GM12878 (cell line): ENCODE data around the gene TMEM120B. TPM values are rescaled to one million over a fixed set of nuclear protein-coding genes. Genes with fewer than 3 reads are reported as not detected.

Experiments
- ATF7 ChIP-seq: fragments of 450-650 bp; IDR thresholded peaks from 2 replicates; pipeline ENCODE4 v1.6.1; 2016; ENCODE audit warnings: low read depth, mild to moderate bottlenecking
- CREB1 ChIP-seq: IDR thresholded peaks from 2 replicates; pipeline ENCODE4 v1.6.1; 2012; ENCODE audit warnings: low read depth, mild to moderate bottlenecking, inconsistent platforms
- FOXM1 ChIP-seq: IDR thresholded peaks from 2 replicates; pipeline ENCODE4 v1.6.1; 2012; ENCODE audit warnings: low read depth, mild to moderate bottlenecking, inconsistent platforms, low read length, moderate library complexity
- GABPA ChIP-seq: IDR thresholded peaks from 2 replicates; pipeline ENCODE4 v1.6.1; 2014; ENCODE audit warnings: antibody characterized with exemption, low read depth, mild to moderate bottlenecking, inconsistent platforms
- HCFC1 ChIP-seq: fragments of 150-350 bp; IDR thresholded peaks from 2 replicates; pipeline ENCODE4 v1.6.1; 2014; ENCODE audit warnings: low read length
- PAX5 ChIP-seq: IDR thresholded peaks from 2 replicates; pipeline ENCODE4 v1.6.1; 2011; ENCODE audit warnings: low read depth, low read length, borderline replicate concordance
- POU2F2 ChIP-seq: IDR thresholded peaks from 3 replicates; pipeline ENCODE4 v1.6.1; 2011; ENCODE audit warnings: low read depth, mild to moderate bottlenecking, low read length, borderline replicate concordance
- RB1 ChIP-seq: fragments of 450-650 bp; formaldehyde crosslinking; IDR thresholded peaks from 2 replicates; pipeline ENCODE4 v1.6.1; 2017; ENCODE audit warnings: mild to moderate bottlenecking, borderline replicate concordance
- SREBF1 ChIP-seq: IDR thresholded peaks from 2 replicates; pipeline ENCODE4 v1.6.1; 2012; ENCODE audit warnings: mild to moderate bottlenecking, low read length
- TBL1XR1 ChIP-seq: IDR thresholded peaks from 2 replicates; pipeline ENCODE4 v1.6.1; 2012; ENCODE audit warnings: low read depth, low read length, improper control_type of control experiment
- WRNIP1 ChIP-seq: IDR thresholded peaks from 2 replicates; pipeline ENCODE4 v1.6.1; 2011; ENCODE audit warnings: low read depth, low read length, improper control_type of control experiment, borderline replicate concordance
- polyA plus RNA-seq, 11 experiments: library from polyadenylated mRNA; depleted of rRNA in 4 of 11; unstranded in 6 of 11; stranded (reverse) in 5 of 11; fragments of >200 nt; fragmentation: Nextera tagmentation in 4 of 11; fragmentation: Illumina TruSeq in 1 of 11; extraction: Ambion mirVana in 4 of 11; extraction: Trizol in 1 of 11; gene quantifications; 1 replicate in 1 of 11; 2 replicates in 10 of 11; pipeline versions ENCODE4 v1.2.1 to v1.2.3, GENCODE V29; 2011 to 2016; ENCODE audit warnings: inconsistent platforms in 2 of 11, missing spikeins in 2 of 11, low read depth in 1 of 11
- total RNA-seq, 4 experiments: library from RNA; depleted of rRNA in 3 of 4; stranded (reverse); fragments of >200 nt in 3 of 4; fragmentation: Illumina TruSeq in 1 of 4; extraction: Trizol in 1 of 4; gene quantifications; 2 replicates each; pipeline versions ENCODE4 v1.2.1 to v1.2.3, GENCODE V29; 2013 to 2021
- TF ChIP-seq, protein P1 (sequence below): fragments of 450-650 bp; IDR thresholded peaks from 2 replicates; pipeline ENCODE4 v1.6.1; 2016; ENCODE audit warnings: mild to moderate bottlenecking
- TF ChIP-seq, protein P2 (sequence below): fragments of 450-650 bp; IDR thresholded peaks from 2 replicates; pipeline ENCODE4 v1.6.1; 2018; ENCODE audit warnings: mild to moderate bottlenecking, low read depth, moderate library complexity; ENCODE audit not compliant: partially characterized antibody
- TF ChIP-seq, protein P3 (sequence below): fragments of 450-650 bp; IDR thresholded peaks from 2 replicates; pipeline ENCODE4 v1.6.1; 2017; ENCODE audit warnings: mild to moderate bottlenecking, moderate library complexity
- TF ChIP-seq, protein P4 (sequence below): fragments of 450-650 bp; IDR thresholded peaks from 2 replicates; pipeline ENCODE4 v1.6.1; 2016; ENCODE audit warnings: mild to moderate bottlenecking, moderate library complexity, borderline replicate concordance
- TF ChIP-seq, protein P5 (sequence below): IDR thresholded peaks from 2 replicates; pipeline ENCODE4 v1.6.1; 2012; ENCODE audit warnings: low read depth, low read length, improper control_type of control experiment
- TF ChIP-seq, protein P6 (sequence below): IDR thresholded peaks from 2 replicates; pipeline ENCODE4 v1.6.1; 2011; ENCODE audit warnings: low read depth, mild to moderate bottlenecking, low read length, moderate library complexity, borderline replicate concordance; ENCODE audit errors: extremely low read depth

The TMEM120B gene
- total and polyA plus RNA-seq, 10 of the 15 experiments (the other 5 are each of a cell fraction or from before 2014, with no cell fraction given) = 4.0 to 26.2 (median 9.2) TPM

DNA sequence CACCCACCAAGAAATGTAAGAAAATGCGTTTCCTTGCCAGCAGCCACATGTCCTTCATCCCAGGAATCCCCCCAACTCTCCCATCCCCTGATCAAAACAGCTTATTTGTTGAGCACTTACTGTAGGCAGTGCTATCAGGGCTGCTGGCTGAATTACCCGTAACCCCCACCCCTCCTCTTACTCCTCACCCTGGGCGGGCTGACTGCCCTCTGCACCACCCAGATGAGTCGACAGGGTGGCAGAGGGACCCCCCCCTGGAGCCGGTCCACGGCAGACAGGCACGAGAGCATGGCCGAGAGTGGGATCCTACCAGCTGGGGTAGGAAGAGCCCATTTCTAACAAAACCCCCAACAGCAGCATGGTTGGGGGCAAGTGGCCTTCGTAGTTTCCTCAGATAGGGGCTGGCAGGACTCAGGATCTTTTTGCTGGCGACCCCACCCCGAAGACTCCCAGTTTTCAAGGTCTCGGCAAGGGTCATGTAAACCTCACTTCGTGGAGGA, 82.0 kb downstream of the TMEM120B start (continued):
- TF ChIP-seq ATF7 = no peak
- TF ChIP-seq WRNIP1 = 0 out of 2 replicates have a peak, but pooled peaks have one; percentile 66
- TF ChIP-seq, protein P1, sequence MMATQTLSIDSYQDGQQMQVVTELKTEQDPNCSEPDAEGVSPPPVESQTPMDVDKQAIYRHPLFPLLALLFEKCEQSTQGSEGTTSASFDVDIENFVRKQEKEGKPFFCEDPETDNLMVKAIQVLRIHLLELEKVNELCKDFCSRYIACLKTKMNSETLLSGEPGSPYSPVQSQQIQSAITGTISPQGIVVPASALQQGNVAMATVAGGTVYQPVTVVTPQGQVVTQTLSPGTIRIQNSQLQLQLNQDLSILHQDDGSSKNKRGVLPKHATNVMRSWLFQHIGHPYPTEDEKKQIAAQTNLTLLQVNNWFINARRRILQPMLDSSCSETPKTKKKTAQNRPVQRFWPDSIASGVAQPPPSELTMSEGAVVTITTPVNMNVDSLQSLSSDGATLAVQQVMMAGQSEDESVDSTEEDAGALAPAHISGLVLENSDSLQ = no peak
- 0 out of 2 replicates have a peak, but pooled peaks have one; percentile 12 for TF ChIP-seq SREBF1
- TF ChIP-seq, protein P2, sequence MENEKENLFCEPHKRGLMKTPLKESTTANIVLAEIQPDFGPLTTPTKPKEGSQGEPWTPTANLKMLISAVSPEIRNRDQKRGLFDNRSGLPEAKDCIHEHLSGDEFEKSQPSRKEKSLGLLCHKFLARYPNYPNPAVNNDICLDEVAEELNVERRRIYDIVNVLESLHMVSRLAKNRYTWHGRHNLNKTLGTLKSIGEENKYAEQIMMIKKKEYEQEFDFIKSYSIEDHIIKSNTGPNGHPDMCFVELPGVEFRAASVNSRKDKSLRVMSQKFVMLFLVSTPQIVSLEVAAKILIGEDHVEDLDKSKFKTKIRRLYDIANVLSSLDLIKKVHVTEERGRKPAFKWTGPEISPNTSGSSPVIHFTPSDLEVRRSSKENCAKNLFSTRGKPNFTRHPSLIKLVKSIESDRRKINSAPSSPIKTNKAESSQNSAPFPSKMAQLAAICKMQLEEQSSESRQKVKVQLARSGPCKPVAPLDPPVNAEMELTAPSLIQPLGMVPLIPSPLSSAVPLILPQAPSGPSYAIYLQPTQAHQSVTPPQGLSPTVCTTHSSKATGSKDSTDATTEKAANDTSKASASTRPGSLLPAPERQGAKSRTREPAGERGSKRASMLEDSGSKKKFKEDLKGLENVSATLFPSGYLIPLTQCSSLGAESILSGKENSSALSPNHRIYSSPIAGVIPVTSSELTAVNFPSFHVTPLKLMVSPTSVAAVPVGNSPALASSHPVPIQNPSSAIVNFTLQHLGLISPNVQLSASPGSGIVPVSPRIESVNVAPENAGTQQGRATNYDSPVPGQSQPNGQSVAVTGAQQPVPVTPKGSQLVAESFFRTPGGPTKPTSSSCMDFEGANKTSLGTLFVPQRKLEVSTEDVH = no peak
- TF ChIP-seq RB1 = 0 out of 2 replicates have a peak, but pooled peaks have one; percentile 59
- TF ChIP-seq TBL1XR1 = no peak
- TF ChIP-seq, protein P3, sequence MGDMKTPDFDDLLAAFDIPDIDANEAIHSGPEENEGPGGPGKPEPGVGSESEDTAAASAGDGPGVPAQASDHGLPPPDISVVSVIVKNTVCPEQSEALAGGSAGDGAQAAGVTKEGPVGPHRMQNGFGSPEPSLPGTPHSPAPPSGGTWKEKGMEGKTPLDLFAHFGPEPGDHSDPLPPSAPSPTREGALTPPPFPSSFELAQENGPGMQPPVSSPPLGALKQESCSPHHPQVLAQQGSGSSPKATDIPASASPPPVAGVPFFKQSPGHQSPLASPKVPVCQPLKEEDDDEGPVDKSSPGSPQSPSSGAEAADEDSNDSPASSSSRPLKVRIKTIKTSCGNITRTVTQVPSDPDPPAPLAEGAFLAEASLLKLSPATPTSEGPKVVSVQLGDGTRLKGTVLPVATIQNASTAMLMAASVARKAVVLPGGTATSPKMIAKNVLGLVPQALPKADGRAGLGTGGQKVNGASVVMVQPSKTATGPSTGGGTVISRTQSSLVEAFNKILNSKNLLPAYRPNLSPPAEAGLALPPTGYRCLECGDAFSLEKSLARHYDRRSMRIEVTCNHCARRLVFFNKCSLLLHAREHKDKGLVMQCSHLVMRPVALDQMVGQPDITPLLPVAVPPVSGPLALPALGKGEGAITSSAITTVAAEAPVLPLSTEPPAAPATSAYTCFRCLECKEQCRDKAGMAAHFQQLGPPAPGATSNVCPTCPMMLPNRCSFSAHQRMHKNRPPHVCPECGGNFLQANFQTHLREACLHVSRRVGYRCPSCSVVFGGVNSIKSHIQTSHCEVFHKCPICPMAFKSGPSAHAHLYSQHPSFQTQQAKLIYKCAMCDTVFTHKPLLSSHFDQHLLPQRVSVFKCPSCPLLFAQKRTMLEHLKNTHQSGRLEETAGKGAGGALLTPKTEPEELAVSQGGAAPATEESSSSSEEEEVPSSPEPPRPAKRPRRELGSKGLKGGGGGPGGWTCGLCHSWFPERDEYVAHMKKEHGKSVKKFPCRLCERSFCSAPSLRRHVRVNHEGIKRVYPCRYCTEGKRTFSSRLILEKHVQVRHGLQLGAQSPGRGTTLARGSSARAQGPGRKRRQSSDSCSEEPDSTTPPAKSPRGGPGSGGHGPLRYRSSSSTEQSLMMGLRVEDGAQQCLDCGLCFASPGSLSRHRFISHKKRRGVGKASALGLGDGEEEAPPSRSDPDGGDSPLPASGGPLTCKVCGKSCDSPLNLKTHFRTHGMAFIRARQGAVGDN = no peak
- no peak for TF ChIP-seq CREB1
- TF ChIP-seq POU2F2 = no peak
- no peak for TF ChIP-seq FOXM1
- TF ChIP-seq GABPA = no peak
- no peak for TF ChIP-seq PAX5
- TF ChIP-seq, protein P4, sequence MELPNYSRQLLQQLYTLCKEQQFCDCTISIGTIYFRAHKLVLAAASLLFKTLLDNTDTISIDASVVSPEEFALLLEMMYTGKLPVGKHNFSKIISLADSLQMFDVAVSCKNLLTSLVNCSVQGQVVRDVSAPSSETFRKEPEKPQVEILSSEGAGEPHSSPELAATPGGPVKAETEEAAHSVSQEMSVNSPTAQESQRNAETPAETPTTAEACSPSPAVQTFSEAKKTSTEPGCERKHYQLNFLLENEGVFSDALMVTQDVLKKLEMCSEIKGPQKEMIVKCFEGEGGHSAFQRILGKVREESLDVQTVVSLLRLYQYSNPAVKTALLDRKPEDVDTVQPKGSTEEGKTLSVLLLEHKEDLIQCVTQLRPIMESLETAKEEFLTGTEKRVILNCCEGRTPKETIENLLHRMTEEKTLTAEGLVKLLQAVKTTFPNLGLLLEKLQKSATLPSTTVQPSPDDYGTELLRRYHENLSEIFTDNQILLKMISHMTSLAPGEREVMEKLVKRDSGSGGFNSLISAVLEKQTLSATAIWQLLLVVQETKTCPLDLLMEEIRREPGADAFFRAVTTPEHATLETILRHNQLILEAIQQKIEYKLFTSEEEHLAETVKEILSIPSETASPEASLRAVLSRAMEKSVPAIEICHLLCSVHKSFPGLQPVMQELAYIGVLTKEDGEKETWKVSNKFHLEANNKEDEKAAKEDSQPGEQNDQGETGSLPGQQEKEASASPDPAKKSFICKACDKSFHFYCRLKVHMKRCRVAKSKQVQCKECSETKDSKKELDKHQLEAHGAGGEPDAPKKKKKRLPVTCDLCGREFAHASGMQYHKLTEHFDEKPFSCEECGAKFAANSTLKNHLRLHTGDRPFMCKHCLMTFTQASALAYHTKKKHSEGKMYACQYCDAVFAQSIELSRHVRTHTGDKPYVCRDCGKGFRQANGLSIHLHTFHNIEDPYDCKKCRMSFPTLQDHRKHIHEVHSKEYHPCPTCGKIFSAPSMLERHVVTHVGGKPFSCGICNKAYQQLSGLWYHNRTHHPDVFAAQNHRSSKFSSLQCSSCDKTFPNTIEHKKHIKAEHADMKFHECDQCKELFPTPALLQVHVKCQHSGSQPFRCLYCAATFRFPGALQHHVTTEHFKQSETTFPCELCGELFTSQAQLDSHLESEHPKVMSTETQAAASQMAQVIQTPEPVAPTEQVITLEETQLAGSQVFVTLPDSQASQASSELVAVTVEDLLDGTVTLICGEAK = no peak
- TF ChIP-seq, protein P5, sequence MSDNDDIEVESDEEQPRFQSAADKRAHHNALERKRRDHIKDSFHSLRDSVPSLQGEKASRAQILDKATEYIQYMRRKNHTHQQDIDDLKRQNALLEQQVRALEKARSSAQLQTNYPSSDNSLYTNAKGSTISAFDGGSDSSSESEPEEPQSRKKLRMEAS = no peak
- TF ChIP-seq HCFC1 = 0 out of 2 replicates have a peak, but pooled peaks have one; percentile 14
- TF ChIP-seq, protein P6, sequence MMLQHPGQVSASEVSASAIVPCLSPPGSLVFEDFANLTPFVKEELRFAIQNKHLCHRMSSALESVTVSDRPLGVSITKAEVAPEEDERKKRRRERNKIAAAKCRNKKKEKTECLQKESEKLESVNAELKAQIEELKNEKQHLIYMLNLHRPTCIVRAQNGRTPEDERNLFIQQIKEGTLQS = no peak
